ENCODE results near the gene LAMA4.

The LAMA4 gene

DNA sequence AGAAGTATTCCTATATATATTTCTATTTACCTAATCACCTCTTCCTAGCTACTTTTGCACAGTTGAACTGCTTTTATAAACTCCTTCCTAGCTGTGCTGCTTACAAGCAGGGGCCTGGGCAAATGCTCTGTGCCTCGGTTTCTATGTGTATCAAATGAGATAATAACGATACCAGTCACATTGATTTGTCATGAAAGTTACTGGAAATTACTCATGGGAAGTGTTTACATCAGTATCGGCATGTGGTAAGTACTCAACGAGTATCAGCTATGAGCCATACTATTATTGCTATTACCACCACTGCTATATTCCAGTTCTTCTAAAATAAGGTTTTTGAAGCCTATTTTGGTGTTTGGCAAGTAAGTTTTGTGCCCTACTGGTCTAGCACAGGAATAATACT, 4.9 kb downstream of the LAMA4 start:
- TF ChIP-seq, protein P1, sequence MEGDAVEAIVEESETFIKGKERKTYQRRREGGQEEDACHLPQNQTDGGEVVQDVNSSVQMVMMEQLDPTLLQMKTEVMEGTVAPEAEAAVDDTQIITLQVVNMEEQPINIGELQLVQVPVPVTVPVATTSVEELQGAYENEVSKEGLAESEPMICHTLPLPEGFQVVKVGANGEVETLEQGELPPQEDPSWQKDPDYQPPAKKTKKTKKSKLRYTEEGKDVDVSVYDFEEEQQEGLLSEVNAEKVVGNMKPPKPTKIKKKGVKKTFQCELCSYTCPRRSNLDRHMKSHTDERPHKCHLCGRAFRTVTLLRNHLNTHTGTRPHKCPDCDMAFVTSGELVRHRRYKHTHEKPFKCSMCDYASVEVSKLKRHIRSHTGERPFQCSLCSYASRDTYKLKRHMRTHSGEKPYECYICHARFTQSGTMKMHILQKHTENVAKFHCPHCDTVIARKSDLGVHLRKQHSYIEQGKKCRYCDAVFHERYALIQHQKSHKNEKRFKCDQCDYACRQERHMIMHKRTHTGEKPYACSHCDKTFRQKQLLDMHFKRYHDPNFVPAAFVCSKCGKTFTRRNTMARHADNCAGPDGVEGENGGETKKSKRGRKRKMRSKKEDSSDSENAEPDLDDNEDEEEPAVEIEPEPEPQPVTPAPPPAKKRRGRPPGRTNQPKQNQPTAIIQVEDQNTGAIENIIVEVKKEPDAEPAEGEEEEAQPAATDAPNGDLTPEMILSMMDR (IDR thresholded peaks at IDR 0.05; ENCODE audit: insufficient read depth, low read length, missing control alignments), result no peak
- POLR2A ChIA-PET, result no interaction called here
- no peak overlapping the region for H3K4me3 ChIP-seq (ENCODE audit: low read depth, low read length)
- no peak for DNase-seq (ENCODE audit: low read depth, low spot score)
- CTCF ChIA-PET, result no interaction called here

DNA sequence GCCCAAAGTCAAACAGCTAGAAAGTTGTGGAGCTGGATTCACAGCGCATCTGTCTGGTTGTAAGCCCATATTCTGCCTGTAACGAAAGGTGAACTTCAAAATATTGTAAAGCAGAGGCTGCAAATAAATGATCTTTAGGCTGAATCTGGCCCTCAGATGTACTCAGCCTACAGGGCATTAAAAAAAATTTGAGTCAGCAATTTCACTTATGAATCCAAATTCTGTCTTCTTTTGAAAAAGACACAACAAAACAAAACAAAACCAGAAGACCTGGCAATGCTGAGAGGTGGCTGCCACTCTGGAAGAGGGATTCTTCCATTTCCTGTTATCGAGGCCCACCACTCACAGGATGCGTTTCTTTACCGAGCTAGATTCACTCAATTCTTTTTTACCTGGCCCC, 7.1 kb downstream of the LAMA4 start:
- ChIA-PET CTCF (interaction anchor here (0.9 kb wide), 1 partner anchor 13 kb away, joined by 3 read pairs; no protein-coding TSS in a partner anchor), POLR2A (no interaction called here)
- H3K4me3 ChIP-seq (ENCODE audit: low read depth, low read length), result no peak overlapping the region
- TF ChIP-seq, protein P1 (IDR thresholded peaks at IDR 0.05; ENCODE audit: insufficient read depth, low read length, missing control alignments), result no peak
- no peak for DNase-seq (ENCODE audit: low read depth, low spot score)

DNA sequence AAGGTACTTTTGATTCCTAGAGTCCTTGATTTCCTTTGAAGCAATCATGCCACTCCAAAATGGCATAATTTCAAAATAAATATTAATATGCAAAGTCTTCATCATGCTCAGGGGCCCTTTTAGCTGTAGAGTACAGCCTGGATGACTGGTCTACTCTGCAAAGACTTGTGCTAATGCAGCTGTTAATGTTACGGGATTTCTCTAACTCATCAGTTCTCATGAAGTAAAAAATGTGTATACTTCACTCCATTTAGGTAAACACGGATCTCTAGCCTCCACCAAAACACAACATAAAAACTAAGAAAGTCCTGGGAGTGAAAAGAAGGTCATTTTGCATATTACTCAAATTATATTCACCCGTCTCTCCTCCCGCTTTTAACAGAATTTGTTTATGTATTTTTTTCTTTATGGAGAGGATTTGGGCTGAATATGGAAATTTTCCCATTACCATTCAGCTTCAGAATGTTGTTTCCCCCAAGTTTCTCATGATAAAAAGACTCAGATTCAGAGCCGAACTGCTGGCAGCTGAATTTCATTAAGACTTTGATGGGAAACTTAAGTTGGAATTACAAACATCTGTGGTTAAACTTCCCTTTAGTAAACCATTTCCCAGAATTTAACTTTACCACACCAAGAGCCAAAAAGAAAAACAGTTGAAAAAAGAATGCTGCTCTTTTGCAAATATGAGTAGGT, 8.7 kb downstream of the LAMA4 start:
- TF ChIP-seq, protein P1 (IDR thresholded peaks at IDR 0.05; ENCODE audit: insufficient read depth, low read length, missing control alignments), result no peak
- ChIA-PET POLR2A (no interaction called here), CTCF (interaction anchor here (1.4 to 1.7 kb wide), 2 partner anchors 12 to 65 kb away, joined by 3 to 6 read pairs; no protein-coding TSS in a partner anchor)
- DNase-seq (ENCODE audit: low read depth, low spot score), result peak; percentile 88
- no peak overlapping the region for H3K4me3 ChIP-seq (ENCODE audit: low read depth, low read length)

DNA sequence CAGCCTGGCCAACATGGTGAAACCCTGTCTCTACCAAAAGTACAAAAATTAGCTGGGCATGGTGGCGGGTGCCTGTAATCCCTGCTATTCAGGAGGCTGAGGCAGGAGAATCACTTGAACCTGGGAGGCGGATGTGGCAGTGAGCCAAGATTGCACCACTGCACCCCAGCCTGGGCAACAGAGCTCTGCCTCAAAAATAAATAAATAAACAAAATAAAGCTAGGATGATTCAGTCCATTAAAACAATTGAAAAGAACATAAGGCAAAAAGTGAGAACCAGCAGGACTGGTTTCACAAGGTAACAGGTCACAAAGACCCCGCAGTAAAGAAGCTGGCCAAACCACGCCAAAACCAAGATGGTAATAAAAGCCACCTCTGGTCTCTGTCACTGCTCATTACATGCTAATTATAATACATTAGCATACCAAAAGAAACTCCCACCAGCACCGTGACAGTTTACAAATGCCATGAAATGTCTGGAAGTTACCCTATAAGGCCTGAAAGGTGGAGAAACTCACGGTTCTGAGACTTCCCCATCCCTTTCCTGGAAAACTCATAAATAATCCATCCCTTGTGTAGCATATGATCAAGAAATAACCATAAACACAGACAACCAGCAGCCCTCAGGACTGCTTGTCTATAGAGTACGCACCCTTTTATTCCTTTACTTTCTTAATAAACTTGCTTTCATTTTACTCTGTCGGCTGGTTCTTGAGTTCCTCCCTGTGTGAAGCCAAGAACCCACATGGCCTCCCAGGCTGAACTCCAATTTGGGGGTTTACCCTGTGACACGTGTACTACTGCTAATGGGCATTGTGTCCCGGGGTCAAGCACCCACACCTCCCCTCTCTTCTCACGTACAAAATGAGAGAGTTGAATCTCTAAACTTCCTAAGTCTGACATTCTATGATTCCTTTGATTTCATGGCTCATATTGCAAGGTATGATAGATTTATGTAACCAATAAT, 10.2 kb downstream of the LAMA4 start:
- no peak overlapping the region for H3K4me3 ChIP-seq (ENCODE audit: low read depth, low read length)
- no peak for DNase-seq (ENCODE audit: low read depth, low spot score)
- ChIA-PET POLR2A (no interaction called here), CTCF (interaction anchor here (1.0 kb wide), 1 partner anchor 25 kb away, joined by 3 read pairs; no protein-coding TSS in a partner anchor)
- TF ChIP-seq, protein P1 (IDR thresholded peaks at IDR 0.05; ENCODE audit: insufficient read depth, low read length, missing control alignments), result no peak

DNA sequence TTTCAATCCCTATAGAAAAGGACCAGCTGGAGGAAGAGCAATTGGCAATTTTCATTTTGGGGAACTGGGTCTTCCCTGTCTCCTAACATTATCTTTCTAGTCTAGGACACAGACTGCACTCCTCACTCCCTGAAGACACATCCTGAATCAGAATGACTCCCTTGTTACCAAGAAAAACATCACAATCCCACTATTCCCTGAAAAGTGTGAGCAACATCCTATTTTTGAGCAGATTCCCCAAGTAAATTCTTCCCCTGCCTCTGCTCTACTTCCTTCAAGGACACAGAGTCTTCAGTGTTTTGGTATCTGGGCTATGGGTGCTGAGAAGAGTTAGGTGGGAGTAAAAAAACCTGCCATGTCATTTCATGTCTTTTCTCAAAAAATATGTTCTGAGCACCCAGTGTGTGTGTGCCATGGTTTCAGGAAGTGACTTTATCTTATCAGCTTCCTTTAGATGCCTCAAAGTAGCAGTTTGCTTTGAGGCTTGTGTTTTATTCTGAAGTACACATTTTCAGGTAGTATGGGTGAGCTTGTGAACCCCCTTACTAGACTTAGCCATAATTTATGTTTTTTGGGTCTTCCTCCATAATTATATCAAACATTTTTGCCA, 12.4 kb downstream of the LAMA4 start:
- CTCF ChIA-PET, result no interaction called here
- DNase-seq (ENCODE audit: low read depth, low spot score), result no peak
- POLR2A ChIA-PET, result no interaction called here
- no peak overlapping the region for H3K4me3 ChIP-seq (ENCODE audit: low read depth, low read length)
- TF ChIP-seq, protein P1 (IDR thresholded peaks at IDR 0.05; ENCODE audit: insufficient read depth, low read length, missing control alignments), result no peak

All from AG04449 (cell line).